GM19455 (cell line): ENCODE data around the gene EXOSC5.
"Not testable (repeated sequence)": the region's sequence is repeated elsewhere in the genome, so short reads cannot be mapped to it uniquely, and the experiment has no call there.

Experiments used
- ATAC-seq: cut with Tn5 transposase; IDR thresholded peaks from one replicate; pipeline ENCODE4 v1.9.1; 2021; ENCODE audit not compliant: unreplicated experiment

The EXOSC5 gene

GRCh38 chr19:41371541-41371940 is 25.6 kb downstream of the EXOSC5 start:
- ATAC-seq, result no peak

DNA sequence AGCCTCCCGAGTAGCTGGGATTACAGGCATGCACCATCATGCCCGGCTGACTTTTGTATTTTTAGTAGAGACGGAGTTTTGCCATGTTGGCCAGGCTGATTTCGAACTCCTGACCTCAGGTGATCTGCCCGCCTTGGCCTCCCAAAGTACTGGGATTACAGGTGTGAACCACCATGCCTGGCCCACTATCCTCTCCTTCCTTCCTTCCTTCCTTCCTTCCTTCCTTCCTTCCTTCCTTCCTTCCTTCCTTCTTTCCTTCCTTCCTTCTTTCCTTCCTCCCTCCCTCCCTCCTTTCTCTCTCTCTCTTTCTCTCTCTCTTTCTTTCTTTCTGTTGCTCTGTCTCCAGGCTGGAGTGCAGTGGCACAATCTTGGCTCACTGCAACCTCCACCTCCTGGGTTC is 26.0 kb downstream of the EXOSC5 start:
- not testable (repeated sequence) for ATAC-seq

DNA sequence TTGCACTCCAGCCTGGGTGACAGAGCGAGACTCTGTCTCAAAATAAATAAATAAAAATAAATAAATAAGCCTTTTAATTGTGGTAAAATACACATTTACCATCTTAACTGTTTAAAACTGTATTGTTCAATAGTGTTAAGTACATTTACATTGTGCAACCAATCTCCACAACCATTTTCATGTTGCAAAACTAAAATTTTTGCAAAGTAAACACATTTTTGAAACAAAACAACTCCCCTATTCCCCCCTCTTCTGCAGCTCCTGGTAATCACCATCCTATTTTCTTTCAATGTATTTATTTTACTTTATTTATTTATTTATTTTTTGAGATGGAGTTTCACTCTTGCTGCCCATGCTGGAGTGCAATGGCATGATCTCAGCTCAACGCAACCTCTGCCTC is 27.4 kb downstream of the EXOSC5 start:
- ATAC-seq, result no peak

- ATAC-seq, result no peak
Measured at GRCh38 chr19:41367848-41368301, 29.3 kb downstream of the EXOSC5 start.

DNA sequence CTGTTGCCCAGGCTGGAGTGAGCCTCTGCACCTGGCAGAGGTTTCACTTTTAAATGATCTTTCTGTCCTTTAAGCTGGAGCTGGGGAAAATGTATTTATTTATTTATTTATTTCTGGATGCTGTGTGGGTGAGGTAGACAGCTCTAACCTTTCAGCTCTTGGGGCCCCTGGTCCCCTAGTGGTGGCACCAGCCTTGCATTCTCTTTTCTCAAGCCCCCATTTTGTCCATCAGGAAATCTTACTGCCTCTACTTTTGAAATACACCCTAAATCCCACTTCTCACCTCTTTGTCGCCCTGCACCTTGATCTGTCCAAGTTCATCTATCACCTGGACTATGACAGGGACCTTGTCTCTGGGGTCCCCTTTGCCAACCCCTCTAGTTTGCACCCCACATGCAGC is 31.1 kb downstream of the EXOSC5 start:
- no peak for ATAC-seq

- ATAC-seq, result no peak
Measured at GRCh38 chr19:41364524-41365391, 32.4 kb downstream of the EXOSC5 start.

DNA sequence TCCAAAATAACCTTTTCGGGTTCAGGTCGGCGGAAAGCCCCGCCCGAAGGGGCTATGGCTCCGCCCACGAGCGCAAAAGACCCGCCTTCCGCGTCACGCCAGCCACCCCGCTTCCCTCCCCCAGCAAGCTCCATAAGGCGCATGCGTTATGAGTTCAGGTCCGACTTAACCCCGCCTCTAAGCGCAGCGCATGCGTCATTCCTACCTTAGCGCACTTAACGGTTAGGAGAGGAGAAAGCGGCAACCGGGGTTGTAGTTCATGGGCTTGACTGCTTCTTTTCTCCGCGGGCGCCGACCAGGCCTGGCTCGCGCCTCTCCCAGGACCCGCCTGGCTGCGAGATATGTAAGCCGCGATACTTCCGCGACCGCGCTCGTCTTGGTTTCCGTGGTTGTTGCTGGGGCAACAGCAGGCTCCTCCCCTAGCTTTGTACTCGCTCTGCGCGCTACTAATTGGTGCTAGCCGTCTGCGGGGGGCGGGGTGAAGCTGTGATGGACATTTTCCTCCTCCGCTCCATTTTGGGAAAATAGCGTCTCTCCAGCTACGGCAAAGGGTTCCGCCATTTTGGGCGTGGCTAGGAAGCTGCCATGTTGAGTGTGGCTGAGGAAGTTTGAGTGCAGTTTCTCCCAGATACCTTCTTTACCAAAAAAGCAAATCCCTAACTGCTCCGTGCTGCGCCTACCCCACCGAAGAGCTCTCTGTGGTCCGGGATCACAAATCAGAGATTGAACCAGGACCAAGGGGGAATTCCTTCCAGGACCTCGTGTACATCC is 33.2 kb downstream of the EXOSC5 start, which contains the start of gene B9D2:
Gene B9D2, minus strand, starts transcription at position 397 of the 771 bp plus-strand sequence. CDS start 630 bp downstream, outside the sequence.
- ATAC-seq, result peak; percentile 90

DNA sequence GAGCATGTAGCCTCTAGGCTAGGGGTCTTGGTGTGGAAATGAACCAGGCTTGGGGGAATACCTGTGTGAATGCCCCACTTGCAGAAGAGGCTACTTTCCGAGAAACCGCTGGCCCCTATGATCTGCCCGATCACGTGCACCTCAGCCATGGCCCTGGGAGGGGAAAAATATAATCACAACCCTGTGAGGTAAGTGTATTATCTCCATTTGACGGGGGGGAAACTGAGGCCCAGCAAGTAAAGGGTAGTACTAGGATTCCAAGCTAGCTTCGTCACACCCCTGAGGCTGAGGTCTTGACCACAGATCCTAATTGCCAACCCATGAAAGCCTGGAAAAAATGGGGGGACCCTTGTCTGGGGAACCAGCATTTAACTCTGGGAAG is 33.8 kb downstream of the EXOSC5 start:
- ATAC-seq, result no peak

DNA sequence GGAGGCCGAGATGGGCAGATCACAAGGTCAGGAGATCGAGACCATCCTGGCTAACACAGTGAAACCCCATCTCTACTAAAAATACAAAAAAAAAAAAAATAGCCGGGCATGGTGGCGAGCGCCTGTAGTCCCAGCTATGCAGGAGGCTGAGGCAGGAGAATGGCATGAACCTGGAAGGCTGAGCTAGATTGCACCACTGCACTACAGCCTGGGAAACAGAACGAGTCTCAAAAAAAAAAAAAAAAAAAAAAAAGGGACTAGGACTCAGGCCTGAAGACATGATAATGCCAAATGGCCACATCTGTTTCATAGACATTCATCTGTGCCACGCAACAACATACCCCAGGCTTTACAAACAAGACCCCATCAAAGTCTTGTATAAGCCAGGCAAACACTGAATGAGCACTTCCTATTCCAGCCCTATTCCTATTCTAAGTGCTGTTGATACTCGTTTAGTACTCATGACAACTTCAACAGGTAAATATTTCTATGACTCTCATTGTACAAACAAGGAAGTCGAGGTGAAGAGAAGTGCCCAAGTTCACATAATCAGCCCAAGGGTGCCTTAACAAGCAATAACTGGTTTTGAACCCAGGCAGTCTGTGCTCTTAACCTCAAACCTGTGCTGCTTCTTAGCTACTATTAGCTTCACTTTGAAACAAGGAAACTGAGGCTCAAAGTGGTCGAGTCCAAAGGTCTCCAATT is 34.9 kb downstream of the EXOSC5 start:
- no peak for ATAC-seq

DNA sequence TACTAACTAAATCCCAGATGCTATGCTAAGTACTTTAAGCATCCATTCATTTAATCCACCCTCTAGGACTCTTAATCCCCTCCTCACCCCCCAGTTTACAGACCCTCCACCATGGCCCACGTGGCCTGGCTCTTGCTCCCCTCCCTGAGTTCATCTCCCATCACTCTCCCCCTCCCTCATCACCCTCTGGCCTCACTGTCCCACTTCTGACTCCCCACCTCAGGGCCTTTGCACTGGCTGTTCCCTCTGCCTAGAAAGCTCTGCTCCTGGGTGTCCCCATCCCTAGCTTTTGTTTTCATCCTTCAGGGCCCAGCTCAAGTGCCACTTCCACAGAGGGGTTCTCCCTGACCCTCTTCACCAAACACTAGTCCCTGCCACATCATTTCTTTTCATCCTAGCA is 37.4 kb downstream of the EXOSC5 start:
- no peak for ATAC-seq

- no peak for ATAC-seq
Measured at GRCh38 chr19:41357746-41358145, 39.4 kb downstream of the EXOSC5 start.

DNA sequence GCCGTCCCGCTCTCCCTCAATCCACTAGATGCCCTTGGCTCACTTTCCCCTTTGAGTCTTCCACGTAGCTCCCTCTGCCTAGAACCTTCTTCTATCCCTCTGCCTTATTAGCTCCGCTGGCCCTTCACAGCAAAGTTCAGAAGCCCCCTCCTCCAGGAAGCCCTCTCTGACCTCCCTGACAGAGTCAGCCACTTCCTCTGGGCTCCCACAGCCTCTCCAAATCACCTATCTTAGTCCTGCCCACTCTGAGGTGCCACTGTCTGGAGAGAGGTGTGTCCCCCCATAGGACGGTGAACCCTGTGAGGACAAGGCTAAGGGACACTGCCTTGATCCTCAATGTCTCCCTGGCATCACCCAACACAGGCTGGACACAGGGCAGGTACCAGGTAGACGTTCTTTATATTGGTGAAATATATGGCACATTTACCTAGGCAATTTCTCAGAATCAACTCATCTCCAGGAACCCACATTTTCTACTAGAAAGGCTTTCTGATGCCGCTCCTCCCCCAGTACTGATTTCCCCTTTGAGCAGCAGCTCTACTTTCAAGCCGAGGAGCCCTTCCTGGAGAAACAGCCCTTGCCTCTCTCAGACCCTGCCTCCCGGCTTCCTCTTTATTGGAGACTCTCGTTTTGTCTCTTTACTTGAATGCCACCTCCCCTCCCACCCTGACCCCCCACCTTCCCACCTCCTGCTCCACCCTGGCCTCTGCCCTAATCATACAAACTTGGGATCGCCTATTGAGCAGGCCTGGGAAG is 40.0 kb downstream of the EXOSC5 start:
- no peak for ATAC-seq

- ATAC-seq, result no peak
Measured at GRCh38 chr19:41355802-41356201, 41.4 kb downstream of the EXOSC5 start.

DNA sequence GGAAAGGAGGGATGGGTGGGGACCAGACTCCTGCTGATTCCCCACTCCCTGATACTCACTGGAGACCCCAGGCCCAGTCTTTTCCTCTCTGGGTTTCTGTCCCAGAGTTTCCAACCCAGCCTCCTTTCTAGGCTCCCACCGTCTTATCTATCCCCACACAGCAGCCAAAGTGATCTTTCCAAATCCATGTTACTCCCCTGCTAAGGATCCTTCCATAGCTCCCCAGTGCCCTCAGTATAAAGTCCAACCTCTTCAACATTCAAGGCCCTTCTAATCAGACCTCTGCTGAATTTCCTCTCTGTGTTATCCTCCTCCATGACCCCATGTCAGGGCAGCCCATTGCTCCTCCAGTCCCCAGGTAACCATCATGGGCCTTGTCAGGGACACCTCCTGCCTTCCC is 42.1 kb downstream of the EXOSC5 start:
- ATAC-seq, result no peak

DNA sequence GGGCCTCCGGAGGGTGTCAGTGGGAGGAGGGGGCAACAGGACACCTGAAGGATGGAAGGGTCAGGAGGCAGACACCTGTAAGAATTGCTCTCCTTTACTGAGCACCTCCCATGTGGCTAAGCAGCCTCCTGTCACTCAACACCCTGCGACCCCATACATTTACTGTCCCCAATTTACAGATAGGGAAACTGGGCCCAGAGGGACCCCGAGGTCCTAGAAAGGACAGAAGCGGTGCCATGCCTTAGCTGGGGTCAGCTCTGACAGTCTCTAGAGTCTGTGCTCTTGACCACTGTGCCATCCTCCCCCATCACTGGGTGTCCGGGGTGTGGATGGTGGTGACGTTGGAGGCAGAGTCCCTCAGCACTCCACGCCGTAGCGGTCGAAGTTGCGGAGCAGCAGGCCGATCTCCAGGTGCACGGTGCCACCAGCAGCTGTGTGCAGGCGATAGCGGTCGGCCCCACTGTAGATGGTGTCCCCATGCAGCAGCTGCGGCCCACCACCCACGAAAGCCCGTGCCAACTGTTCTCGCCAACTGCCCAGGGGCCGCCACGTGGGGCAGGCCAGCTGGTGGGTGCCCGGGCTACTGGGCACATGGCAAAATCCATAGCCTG is 42.7 kb downstream of the EXOSC5 start:
- ATAC-seq, result no peak

- peak; percentile 36 for ATAC-seq
Measured at GRCh38 chr19:41353466-41354342, 43.5 kb downstream of the EXOSC5 start, which contains the start of gene TGFB1. Gene TGFB1, minus strand, starts transcription at chr19:41353922. Its CDS starts 878 bp downstream, at chr19:41353044.

DNA sequence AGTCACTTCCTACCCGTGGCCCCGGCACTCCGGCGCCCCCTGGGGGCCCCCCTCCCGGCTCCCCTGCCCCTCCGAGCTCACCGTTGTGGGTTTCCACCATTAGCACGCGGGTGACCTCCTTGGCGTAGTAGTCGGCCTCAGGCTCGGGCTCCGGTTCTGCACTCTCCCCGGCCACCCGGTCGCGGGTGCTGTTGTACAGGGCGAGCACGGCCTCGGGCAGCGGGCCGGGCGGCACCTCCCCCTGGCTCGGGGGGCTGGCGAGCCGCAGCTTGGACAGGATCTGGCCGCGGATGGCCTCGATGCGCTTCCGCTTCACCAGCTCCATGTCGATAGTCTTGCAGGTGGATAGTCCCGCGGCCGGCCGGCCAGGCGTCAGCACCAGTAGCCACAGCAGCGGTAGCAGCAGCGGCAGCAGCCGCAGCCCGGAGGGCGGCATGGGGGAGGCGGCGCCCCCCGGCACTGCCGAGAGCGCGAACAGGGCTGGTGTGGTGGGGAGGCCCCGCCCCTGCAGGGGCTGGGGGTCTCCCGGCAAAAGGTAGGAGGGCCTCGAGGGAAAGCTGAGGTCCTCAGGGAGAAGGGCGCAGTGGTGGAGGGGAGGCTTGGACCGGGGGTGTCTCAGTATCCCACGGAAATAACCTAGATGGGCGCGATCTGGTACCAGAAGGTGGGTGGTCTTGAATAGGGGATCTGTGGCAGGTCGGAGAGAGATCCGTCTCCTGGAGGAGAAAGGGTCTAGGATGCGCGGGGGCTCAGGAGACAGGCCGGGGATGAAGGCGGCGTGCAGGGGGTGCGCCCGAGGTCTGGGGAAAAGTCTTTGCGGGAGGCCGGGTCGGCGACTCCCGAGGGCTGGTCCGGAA is 44.3 kb downstream of the EXOSC5 start:
- no peak for ATAC-seq

DNA sequence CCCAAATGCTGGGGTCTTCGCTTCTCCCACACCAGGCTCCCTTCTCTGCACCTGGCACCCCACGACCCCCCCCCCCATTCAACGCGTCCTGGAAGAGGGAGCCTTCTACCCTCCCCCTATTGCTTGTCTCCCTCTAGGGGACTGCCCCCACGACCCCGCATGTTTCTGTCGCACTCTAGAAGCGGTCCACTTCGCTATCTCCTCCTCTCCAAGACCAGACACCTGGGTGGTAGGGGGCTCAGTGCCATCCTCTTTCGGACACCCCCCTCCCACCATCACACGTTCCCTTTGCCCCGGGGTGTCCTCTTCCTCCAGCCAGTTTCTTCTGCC is 44.9 kb downstream of the EXOSC5 start:
- no peak for ATAC-seq
